Mesodermal cell (in vitro differentiated cells): ENCODE measurements around the gene EPN1.

Experiments
- H3K27ac ChIP-seq: 2 replicates; pipeline ENCODE4 v1.7.0; 2013; ENCODE audit warnings: mild to moderate bottlenecking, low read depth, low read length, moderate library complexity; ENCODE audit not compliant: severe bottlenecking
- H3K36me3 ChIP-seq: 2 replicates; pipeline ENCODE4 v1.7.1; 2013; ENCODE audit warnings: mild to moderate bottlenecking, low read length, moderate library complexity; ENCODE audit not compliant: control insufficient read depth, insufficient read depth
- H3K4me1 ChIP-seq: one replicate; pipeline ENCODE4 v1.7.1; 2013; ENCODE audit warnings: mild to moderate bottlenecking, low read length; ENCODE audit not compliant: insufficient read depth, control insufficient read depth, poor library complexity, severe bottlenecking
- H3K4me3 ChIP-seq: 2 replicates; pipeline ENCODE4 v1.7.0; 2013; ENCODE audit warnings: low read length, control low read depth, mild to moderate bottlenecking; ENCODE audit not compliant: insufficient read depth, poor library complexity, severe bottlenecking; ENCODE audit errors: extremely low read depth
- H3K9me3 ChIP-seq: 2 replicates; pipeline ENCODE4 v1.7.1; 2013; ENCODE audit warnings: mild to moderate bottlenecking, low read length, moderate library complexity; ENCODE audit not compliant: control insufficient read depth
- WGBS, 2 experiments: methylation state at CpG; one replicate each; pipeline ENCODE4 v1.1.5; 2013; ENCODE audit warnings: missing lambda C conversion rate in 2 of 2; ENCODE audit not compliant: insufficient coverage in 2 of 2; 5-methylcytosine and 5-hydroxymethylcytosine counted together

EPN1 gene

DNA sequence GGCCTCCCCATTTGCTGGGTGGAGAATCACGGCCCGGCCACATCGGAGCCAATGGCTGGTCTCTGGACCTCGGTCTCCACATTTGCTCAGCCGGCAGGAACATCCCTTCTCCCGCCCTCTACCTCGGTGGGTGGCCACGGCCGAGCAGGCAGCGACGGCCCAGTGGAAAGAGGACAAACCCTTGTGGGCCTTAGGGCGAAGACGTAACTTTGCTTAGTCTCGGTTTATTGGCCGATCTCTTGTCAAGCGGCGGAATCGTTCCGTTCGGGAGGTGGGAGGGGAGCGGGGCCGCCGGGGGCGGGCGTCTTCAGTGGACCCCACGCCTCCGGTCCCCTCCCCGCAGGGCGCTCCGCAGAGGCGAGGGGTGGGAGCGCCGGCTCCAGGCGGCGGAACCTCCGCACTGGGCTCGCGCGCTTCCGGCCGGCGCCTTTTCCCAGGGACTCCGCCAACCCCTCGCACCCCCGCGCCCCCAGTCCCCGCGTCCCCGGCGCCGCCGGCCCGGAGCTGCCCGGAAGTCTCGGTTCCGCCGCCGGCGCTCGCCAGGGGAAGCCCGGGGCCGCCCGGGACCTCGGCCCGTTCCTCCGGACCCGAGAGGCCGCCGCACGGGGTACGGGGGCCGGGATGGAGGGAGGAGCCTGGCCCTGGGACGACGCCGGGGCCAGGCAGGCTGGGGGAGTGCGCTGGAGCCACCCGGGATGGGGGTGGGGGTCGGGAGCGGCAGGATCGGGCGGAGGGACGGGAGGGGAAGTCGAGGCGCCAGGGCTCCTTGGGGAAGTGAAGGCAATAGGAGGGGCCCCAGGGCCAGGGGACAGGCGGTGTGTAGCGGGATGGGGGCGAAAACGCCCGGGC lies 34.2 kb upstream of the EPN1 start, which contains the start of gene ZNF580:
TSS of gene ZNF580 (plus strand) at position 426 of the 849 bp plus-strand sequence. CDS start 1,507 bp downstream, outside the sequence.
- 1 to 2% methylated on average over 48 to 70 of the region's 89 CpGs for WGBS, 2 experiments
- Histone ChIP-seq H3K9me3 (no peaks in the 10 kb centered on the region), H3K4me1 (peaks cover 20% of the 10 kb centered on the region)

GRCh38 chr19:55641426-55642152 lies 33.4 kb upstream of the EPN1 start:
- H3K36me3 ChIP-seq = peaks cover 36% of the 10 kb centered on the region
- WGBS, 2 experiments = 0 to 2% methylated on average over 13 to 25 of the region's 25 CpGs
- no peaks in the 10 kb centered on the region for H3K9me3 ChIP-seq
- H3K4me1 ChIP-seq = peaks cover 12% of the 10 kb centered on the region
- H3K27ac ChIP-seq = peak overlapping the region; percentile 79
- H3K4me3 ChIP-seq = peak overlapping the region; percentile 91

More for the DNA sequence above, 34.2 kb upstream of the EPN1 start, which contains the start of gene ZNF580:
- H3K36me3 ChIP-seq = peaks cover 33% of the 10 kb centered on the region
- peak within 1 kb of the TSS; percentile 79 for H3K27ac ChIP-seq
- peak within 1 kb of the TSS; percentile 91 for H3K4me3 ChIP-seq

DNA sequence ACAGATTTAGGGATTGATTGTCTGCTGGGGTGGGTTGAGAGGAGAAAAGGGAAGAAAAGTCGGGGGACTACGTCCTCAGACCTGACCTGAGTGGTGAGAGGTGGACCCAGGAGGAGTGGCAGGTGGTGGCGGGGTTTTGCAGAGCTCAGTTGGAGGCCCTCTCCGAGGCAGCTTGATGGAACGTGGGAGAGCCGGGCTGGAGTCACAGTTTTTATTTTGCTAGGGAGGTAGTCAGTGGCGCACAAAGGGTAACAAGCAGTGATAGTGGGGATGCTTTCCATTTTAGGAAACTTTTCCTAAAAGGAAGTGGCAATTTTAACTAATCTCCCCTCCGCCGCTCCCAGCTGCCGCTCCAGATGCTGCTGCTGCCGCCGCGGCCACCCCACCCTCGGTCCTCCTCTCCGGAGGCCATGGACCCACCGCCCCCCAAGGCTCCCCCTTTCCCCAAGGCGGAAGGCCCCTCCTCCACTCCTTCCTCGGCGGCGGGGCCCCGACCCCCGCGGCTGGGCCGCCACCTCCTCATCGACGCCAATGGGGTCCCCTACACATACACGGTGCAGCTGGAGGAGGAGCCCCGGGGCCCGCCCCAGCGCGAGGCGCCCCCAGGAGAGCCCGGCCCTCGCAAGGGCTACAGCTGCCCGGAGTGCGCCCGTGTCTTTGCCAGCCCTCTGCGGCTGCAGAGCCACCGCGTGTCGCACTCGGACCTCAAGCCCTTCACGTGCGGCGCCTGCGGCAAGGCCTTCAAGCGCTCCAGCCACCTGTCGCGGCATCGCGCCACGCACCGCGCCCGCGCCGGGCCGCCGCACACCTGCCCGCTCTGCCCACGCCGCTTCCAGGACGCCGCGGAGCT lies 32.6 kb upstream of the EPN1 start:
- H3K9me3 ChIP-seq = no peaks in the 10 kb centered on the region
- peak overlapping the region; percentile 55 for H3K27ac ChIP-seq
- 3% methylated on average over 49 to 55 of the region's 65 CpGs for WGBS, 2 experiments
- H3K4me3 ChIP-seq = peak overlapping the region; percentile 91
- H3K4me1 ChIP-seq = peaks cover 17% of the 10 kb centered on the region
- H3K36me3 ChIP-seq = peaks cover 38% of the 10 kb centered on the region

GRCh38 chr19:55643003-55643886 lies 31.8 kb upstream of the EPN1 start, which contains the start of gene ZNF581:
TSS of gene ZNF581 (plus strand) at chr19:55643649. CDS start at chr19:55644572, 923 bp downstream.
- Histone ChIP-seq H3K27ac (peak within 1 kb of the TSS; percentile 55), H3K9me3 (no peaks in the 10 kb centered on the region), H3K4me3 (peak within 1 kb of the TSS; percentile 91), H3K4me1 (peaks cover 18% of the 10 kb centered on the region), H3K36me3 (peaks cover 30% of the 10 kb centered on the region)
- WGBS, 2 experiments = 3 to 6% methylated on average over 18 to 20 of the region's 56 CpGs

- peaks cover 18% of the 10 kb centered on the region for H3K4me1 ChIP-seq
- H3K4me3 ChIP-seq = peak overlapping the region; percentile 91
- WGBS, 2 experiments = 1 to 2% methylated on average over 11 to 13 of the region's 15 CpGs
- no peak overlapping the region for H3K27ac ChIP-seq
- H3K9me3 ChIP-seq = no peaks in the 10 kb centered on the region
- H3K36me3 ChIP-seq = peaks cover 24% of the 10 kb centered on the region
These were observed 31.2 kb upstream of the EPN1 start for GRCh38 chr19:55643887-55644176.

- 54 to 56% methylated on average over 7 to 9 of the region's 12 CpGs for WGBS, 2 experiments
- H3K27ac ChIP-seq = no peak overlapping the region
- peak overlapping the region; percentile 91 for H3K4me3 ChIP-seq
- H3K4me1 ChIP-seq = peaks cover 18% of the 10 kb centered on the region
- H3K9me3 ChIP-seq = no peaks in the 10 kb centered on the region
- H3K36me3 ChIP-seq = peaks cover 24% of the 10 kb centered on the region
These were observed 30.7 kb upstream of the EPN1 start for GRCh38 chr19:55644191-55644833.

DNA sequence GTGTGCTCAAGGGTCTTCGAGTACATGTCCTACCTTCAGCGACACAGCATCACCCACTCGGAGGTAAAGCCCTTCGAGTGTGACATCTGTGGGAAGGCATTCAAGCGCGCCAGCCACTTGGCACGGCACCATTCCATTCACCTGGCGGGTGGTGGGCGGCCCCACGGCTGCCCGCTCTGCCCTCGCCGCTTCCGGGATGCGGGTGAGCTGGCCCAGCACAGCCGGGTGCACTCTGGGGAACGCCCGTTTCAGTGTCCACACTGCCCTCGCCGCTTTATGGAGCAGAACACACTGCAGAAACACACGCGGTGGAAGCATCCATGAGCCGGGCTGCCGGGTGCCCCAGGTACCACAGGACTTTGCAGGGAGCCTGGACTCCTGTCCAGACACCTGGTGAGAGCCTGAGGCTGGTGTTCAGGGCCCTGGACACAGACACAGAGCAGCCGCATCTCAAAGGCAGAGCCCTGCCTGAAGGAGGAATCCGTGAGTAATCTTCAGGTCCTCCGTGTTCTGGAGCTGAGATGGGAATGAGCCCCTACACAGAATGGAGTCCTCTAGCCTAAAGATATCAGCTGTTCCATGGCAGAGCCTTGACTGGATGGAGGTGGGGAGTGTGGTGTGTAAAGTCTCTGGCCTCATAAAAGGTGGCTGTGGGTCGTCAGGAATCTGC lies 30.0 kb upstream of the EPN1 start:
- H3K27ac ChIP-seq = no peak overlapping the region
- peaks cover 25% of the 10 kb centered on the region for H3K36me3 ChIP-seq
- peaks cover 18% of the 10 kb centered on the region for H3K4me1 ChIP-seq
- H3K4me3 ChIP-seq = peak overlapping the region; percentile 91
- H3K9me3 ChIP-seq = no peaks in the 10 kb centered on the region
- WGBS, 2 experiments = 95 to 96% methylated on average over 26 to 27 of the region's 28 CpGs

GRCh38 chr19:55645512-55645881 lies 29.5 kb upstream of the EPN1 start:
- no peak overlapping the region for H3K27ac ChIP-seq
- H3K4me1 ChIP-seq = peaks cover 18% of the 10 kb centered on the region
- no peak overlapping the region for H3K4me3 ChIP-seq
- WGBS, 2 experiments = 87 to 96% methylated on average over 3 of the region's 5 CpGs
- H3K9me3 ChIP-seq = no peaks in the 10 kb centered on the region
- peaks cover 31% of the 10 kb centered on the region for H3K36me3 ChIP-seq
